OCI-LY3 (cell line): ENCODE results near the gene RERE.

Source experiments
- H2AFZ ChIP-seq: fragments of 200-600, 300-600 bp; shearing (Covaris generic); 2 replicates; pipeline ENCODE4 v1.6.0; 2014; ENCODE audit warnings: antibody characterized with exemption, low read depth, low read length
- H3K27ac ChIP-seq: fragments of 200-600, 300-600 bp; sonication (generic); 2 replicates; pipeline ENCODE4 v1.5.1; 2014; ENCODE audit warnings: mild to moderate bottlenecking, low read length, moderate library complexity, mixed read lengths
- H3K27me3 ChIP-seq: fragments of 200-600, 300-600 bp; sonication (generic); 2 replicates; pipeline ENCODE4 v1.6.1; 2014; ENCODE audit warnings: low read depth, low read length, mixed read lengths
- H3K36me3 ChIP-seq: fragments of 200-600, 300-600 bp; sonication (generic); replicated peaks from 2 replicates; pipeline ENCODE3; 2014; ENCODE audit warnings: low read depth, low read length, mixed read lengths
- H3K4me1 ChIP-seq: fragments of 300-600, 200-600 bp; sonication (generic); 2 replicates; pipeline ENCODE4 v1.6.1; 2014; ENCODE audit warnings: low read length, mixed read lengths
- H3K4me2 ChIP-seq: fragments of 200-600, 300-600 bp; sonication (generic); 2 replicates; pipeline ENCODE4 v1.6.1; 2014; ENCODE audit warnings: low read length, mixed read lengths
- H3K4me3 ChIP-seq: fragments of 300-600, 200-600 bp; sonication (generic); 2 replicates; pipeline ENCODE4 v1.5.1; 2014; ENCODE audit warnings: antibody characterized with exemption, mild to moderate bottlenecking, low read length, moderate library complexity
- H3K79me2 ChIP-seq: fragments of 300-600, 200-600 bp; shearing (Covaris generic); 2 replicates; pipeline ENCODE4 v1.6.1; 2014; ENCODE audit warnings: mild to moderate bottlenecking, low read length, mixed read lengths
- H3K9ac ChIP-seq: fragments of 300-600, 200-600 bp; shearing (Covaris generic); 2 replicates; pipeline ENCODE4 v1.6.0; 2014; ENCODE audit warnings: mild to moderate bottlenecking, low read length, moderate library complexity
- H3K9me3 ChIP-seq: fragments of 200-600, 300-600 bp; shearing (Covaris generic); 2 replicates; pipeline ENCODE4 v1.6.1; 2014; ENCODE audit warnings: low read length, mixed read lengths; ENCODE audit not compliant: insufficient read depth
- H4K20me1 ChIP-seq: fragments of 200-600, 300-600 bp; sonication (generic); 2 replicates; pipeline ENCODE4 v1.6.1; 2016; ENCODE audit warnings: low read length, mixed read lengths; ENCODE audit not compliant: insufficient read depth
- CTCF ChIP-seq: fragments of 200-600, 300-600 bp; sonication (generic); IDR thresholded peaks from 2 replicates; pipeline ENCODE4 v1.5.1; 2014; ENCODE audit warnings: antibody characterized with exemption, low read length, low read depth
- EZH2phosphoT487 ChIP-seq: fragments of 200-600 bp; shearing (Covaris generic); IDR thresholded peaks from 2 replicates; pipeline ENCODE4 v1.6.1; 2018; ENCODE audit warnings: antibody characterized with exemption, mixed run types, low read depth

The RERE gene

GRCh38 chr1:8473121-8473875, 344.1 kb downstream of the RERE start:
- Histone ChIP-seq H4K20me1 (no peaks in the 10 kb centered on the region), H3K9ac (no peak overlapping the region), H3K27ac (no peak overlapping the region), H3K4me2 (no peak overlapping the region), H3K4me3 (no peak overlapping the region), H3K9me3 (no peaks in the 10 kb centered on the region), H3K79me2 (no peaks in the 10 kb centered on the region), H3K27me3 (no peaks in the 10 kb centered on the region), H2AFZ (no peak overlapping the region), H3K4me1 (peaks cover 13% of the 10 kb centered on the region), H3K36me3 (no peaks in the 10 kb centered on the region)
- TF ChIP-seq CTCF, result no peak
- no peak for TF ChIP-seq EZH2phosphoT487

GRCh38 chr1:8472668-8473067, 344.8 kb downstream of the RERE start:
- H3K9me3 ChIP-seq, result no peaks in the 10 kb centered on the region
- H3K36me3 ChIP-seq, result no peaks in the 10 kb centered on the region
- no peaks in the 10 kb centered on the region for H4K20me1 ChIP-seq
- no peaks in the 10 kb centered on the region for H3K79me2 ChIP-seq
- no peak overlapping the region for H3K9ac ChIP-seq
- no peak overlapping the region for H3K4me2 ChIP-seq
- no peak for TF ChIP-seq EZH2phosphoT487
- TF ChIP-seq CTCF, result no peak
- H3K4me3 ChIP-seq, result no peak overlapping the region
- no peak overlapping the region for H3K27ac ChIP-seq
- no peaks in the 10 kb centered on the region for H3K27me3 ChIP-seq
- H2AFZ ChIP-seq, result no peak overlapping the region
- H3K4me1 ChIP-seq, result peaks cover 13% of the 10 kb centered on the region

- H3K9ac ChIP-seq, result no peak overlapping the region
- no peak overlapping the region for H3K4me2 ChIP-seq
- H4K20me1 ChIP-seq, result no peaks in the 10 kb centered on the region
- no peaks in the 10 kb centered on the region for H3K36me3 ChIP-seq
- H3K79me2 ChIP-seq, result no peaks in the 10 kb centered on the region
- H3K27ac ChIP-seq, result no peak overlapping the region
- H2AFZ ChIP-seq, result no peak overlapping the region
- TF ChIP-seq EZH2phosphoT487, result no peak
- no peak for TF ChIP-seq CTCF
- peaks cover 5% of the 10 kb centered on the region for H3K4me1 ChIP-seq
- H3K9me3 ChIP-seq, result no peaks in the 10 kb centered on the region
- H3K4me3 ChIP-seq, result no peak overlapping the region
- H3K27me3 ChIP-seq, result no peaks in the 10 kb centered on the region
Observed at GRCh38 chr1:8471451-8471850, 346.0 kb downstream of the RERE start.

GRCh38 chr1:8468751-8469150, 348.7 kb downstream of the RERE start:
- Histone ChIP-seq H3K27me3 (no peaks in the 10 kb centered on the region), H3K4me2 (no peak overlapping the region), H2AFZ (no peak overlapping the region), H3K4me1 (no peaks in the 10 kb centered on the region), H3K79me2 (no peaks in the 10 kb centered on the region), H3K36me3 (no peaks in the 10 kb centered on the region), H3K9me3 (no peaks in the 10 kb centered on the region), H3K27ac (no peak overlapping the region), H4K20me1 (no peaks in the 10 kb centered on the region), H3K4me3 (no peak overlapping the region), H3K9ac (no peak overlapping the region)
- TF ChIP-seq CTCF (no peak), EZH2phosphoT487 (no peak)
